ENCODE measurements around the gene GLDN. TPM values are rescaled to one million over a fixed set of nuclear protein-coding genes. Genes with fewer than 3 reads are reported as not detected.

GLDN gene
- total RNA-seq, 1 experiment from 2014 or later = 1.3 TPM

DNA sequence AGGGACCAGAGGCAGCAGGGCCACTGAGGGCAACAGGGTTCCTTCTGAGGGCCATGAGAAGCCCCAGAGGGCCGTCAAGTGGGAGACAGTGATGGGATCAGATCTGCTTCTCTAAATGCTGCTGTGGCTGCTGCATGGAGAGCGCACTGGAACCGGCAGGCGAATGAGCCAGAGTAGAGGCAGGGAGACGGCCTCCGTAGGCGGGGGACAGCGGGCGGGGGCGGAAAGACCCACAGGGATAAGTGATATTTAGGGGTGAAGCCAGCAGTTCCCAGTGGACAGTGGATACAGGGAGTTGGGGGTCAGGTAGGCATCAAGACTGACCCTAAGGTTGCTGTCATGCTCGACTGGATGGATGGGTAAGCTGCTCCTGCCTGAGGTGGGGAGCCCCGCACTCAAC, 45.0 kb downstream of the GLDN start:
- Histone ChIP-seq H3K23me2 (ENCODE audit: insufficient read length, low read depth, low read length, poor library complexity, severe bottlenecking) (no peaks in the 10 kb centered on the region), H3K79me1 (ENCODE audit: insufficient read depth, low read depth, low read length, poor library complexity, severe bottlenecking) (no peaks in the 10 kb centered on the region), H4K20me1 (ENCODE audit: control insufficient read depth, insufficient read depth, insufficient read length) (no peaks in the 10 kb centered on the region), H2AK5ac (ENCODE audit: insufficient read length, low read length) (no peak overlapping the region), H3K4me2 (ENCODE audit: insufficient read depth, insufficient read length, low read length) (no peak overlapping the region), H2AFZ (ENCODE audit: low read length) (no peak overlapping the region), H3K79me2 (ENCODE audit: insufficient read depth, low read length) (no peaks in the 10 kb centered on the region), H2BK12ac (ENCODE audit: insufficient read length, low read depth, low read length) (no peak overlapping the region), H4K91ac (ENCODE audit: insufficient read length, low read depth, low read length) (no peak overlapping the region), H2BK120ac (ENCODE audit: low read depth, low read length, poor library complexity, severe bottlenecking) (no peak overlapping the region), H4K5ac (ENCODE audit: insufficient read length, low read depth, low read length) (no peak overlapping the region), H3K23ac (ENCODE audit: insufficient read length, low read depth, low read length) (no peak overlapping the region), H3K9me3 (ENCODE audit: control insufficient read depth, low read depth, low read length) (no peaks in the 10 kb centered on the region), H3T11ph (ENCODE audit: low read length) (no peak overlapping the region), H3K27me3 (ENCODE audit: insufficient read depth, low read length) (no peaks in the 10 kb centered on the region), H2BK5ac (ENCODE audit: insufficient read length, low read length) (no peak overlapping the region), H3K56ac (ENCODE audit: insufficient read length, low read depth, low read length) (no peak overlapping the region), H3K4ac (ENCODE audit: low read depth, low read length) (no peak overlapping the region), H3K27ac (ENCODE audit: insufficient read length, low read depth, low read length) (no peak overlapping the region), H3K14ac (ENCODE audit: insufficient read depth, low read length) (no peak overlapping the region), H3K18ac (ENCODE audit: insufficient read length, low read depth, low read length) (no peak overlapping the region), H3K9ac (ENCODE audit: extremely low read depth, insufficient read length, low read length) (no peak overlapping the region), H2BK15ac (ENCODE audit: low read depth, low read length) (no peak overlapping the region), H2BK20ac (ENCODE audit: low read depth, low read length, poor library complexity, severe bottlenecking) (no peak overlapping the region), H4K8ac (replicated peaks; ENCODE audit: insufficient read length, low read depth, low read length) (no peak overlapping the region), H3K4me1 (ENCODE audit: insufficient read depth, low read length) (peaks cover 6% of the 10 kb centered on the region; the same call in 1 of the 2 replicates)
- H3K27ac Mint-ChIP-seq = peak overlapping the region in 1 of 3 experiments; percentile 32; a peak in 1 of 7 replicates
- peaks cover 3% of the 10 kb centered on the region; the same call in 1 of the 2 replicates for H3K27me3 Mint-ChIP-seq (ENCODE audit: low read depth)
- whole genome bisulfite sequencing (ENCODE audit: extremely low coverage, insufficient read length, low lambda C conversion rate) = no CpG with 5 or more reads among the region's 12 CpGs
- H3K36me3 Mint-ChIP-seq (ENCODE audit: insufficient read depth in 1 of 3, low read depth in 3 of 3) = no peaks in the 10 kb centered on the region
- H3K4me1 Mint-ChIP-seq = peaks cover 17 to 19% of the 10 kb centered on the region in 2 experiments
- no peak for DNase-seq
- TF ChIP-seq, protein P1, sequence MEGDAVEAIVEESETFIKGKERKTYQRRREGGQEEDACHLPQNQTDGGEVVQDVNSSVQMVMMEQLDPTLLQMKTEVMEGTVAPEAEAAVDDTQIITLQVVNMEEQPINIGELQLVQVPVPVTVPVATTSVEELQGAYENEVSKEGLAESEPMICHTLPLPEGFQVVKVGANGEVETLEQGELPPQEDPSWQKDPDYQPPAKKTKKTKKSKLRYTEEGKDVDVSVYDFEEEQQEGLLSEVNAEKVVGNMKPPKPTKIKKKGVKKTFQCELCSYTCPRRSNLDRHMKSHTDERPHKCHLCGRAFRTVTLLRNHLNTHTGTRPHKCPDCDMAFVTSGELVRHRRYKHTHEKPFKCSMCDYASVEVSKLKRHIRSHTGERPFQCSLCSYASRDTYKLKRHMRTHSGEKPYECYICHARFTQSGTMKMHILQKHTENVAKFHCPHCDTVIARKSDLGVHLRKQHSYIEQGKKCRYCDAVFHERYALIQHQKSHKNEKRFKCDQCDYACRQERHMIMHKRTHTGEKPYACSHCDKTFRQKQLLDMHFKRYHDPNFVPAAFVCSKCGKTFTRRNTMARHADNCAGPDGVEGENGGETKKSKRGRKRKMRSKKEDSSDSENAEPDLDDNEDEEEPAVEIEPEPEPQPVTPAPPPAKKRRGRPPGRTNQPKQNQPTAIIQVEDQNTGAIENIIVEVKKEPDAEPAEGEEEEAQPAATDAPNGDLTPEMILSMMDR (conservative IDR thresholded peaks at IDR 0.05) = no peak
- no peak overlapping the region for H3K4me3 Mint-ChIP-seq
- H3K9me3 Mint-ChIP-seq = peaks cover 0 to 4% of the 10 kb centered on the region in 2 experiments; a peak in 3 of 5 replicates
